H54 (cell line): Measurements from ENCODE around the gene TIRAP.

Experiments used
- DNase-seq: peaks from one replicate; pipeline ENCODE4 v3.0.0; 2011; ENCODE audit warnings: low spot score, mixed read lengths; ENCODE audit not compliant: insufficient read length
- FAIRE-seq: peaks from 3 replicates; lab custom pipeline; 2011; peaks lifted over from hg19 to GRCh38; lab: Jason Lieb, UNC
- POLR2A ChIP-seq: IDR thresholded peaks from 2 replicates; pipeline ENCODE4 v1.6.1; 2011; ENCODE audit warnings: low read depth, mild to moderate bottlenecking, low read length

TIRAP gene

DNA sequence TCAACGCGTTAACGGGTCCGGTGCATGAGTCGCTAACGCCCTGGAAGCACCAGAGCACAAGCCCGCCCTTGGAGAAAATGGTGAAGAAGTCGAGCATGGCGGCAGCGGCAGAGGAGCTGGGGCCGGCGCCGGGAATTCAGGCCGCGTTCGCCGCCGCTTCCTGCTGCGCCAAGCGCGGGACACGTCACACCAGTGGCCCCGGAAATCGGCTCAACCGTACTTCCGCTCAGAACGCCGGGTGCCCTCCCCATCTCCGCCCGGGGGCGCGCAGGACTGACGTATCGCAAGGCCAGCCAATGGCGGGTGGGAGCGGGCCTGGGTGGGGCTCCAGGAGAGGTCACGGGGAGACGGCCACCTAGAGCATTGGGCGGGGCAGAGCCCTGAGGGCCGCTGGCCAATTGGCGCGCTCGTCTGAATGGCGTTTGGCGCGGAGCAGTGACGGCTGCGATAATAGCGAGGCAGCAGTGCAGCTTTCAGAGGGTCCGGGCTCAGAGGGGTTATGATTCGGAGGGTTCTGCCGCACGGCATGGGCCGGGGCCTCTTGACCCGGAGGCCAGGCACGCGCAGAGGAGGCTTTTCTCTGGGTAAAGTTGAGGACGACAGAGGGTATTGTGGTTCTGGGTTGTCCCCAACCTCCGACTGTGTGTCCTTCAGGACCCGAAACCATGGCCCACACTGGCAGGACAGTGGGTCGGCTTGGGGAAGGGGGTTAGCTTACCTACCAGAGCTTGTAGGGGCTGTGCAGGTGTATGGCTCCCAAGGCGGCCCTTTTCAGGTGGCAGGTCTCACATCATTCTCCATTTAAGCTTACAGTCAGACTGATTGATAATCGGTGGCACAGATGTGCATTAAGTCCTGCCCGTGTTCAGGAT is 13.9 kb upstream of the TIRAP start, which contains the start of the genes FOXRED1 and SRPRA:
Gene FOXRED1 (plus strand): TSS at position 447 of the 872 bp plus-strand sequence. CDS start 53 bp downstream, at position 500.
Gene SRPRA (minus strand): TSS at position 188 of the 872 bp plus-strand sequence. CDS start 91 bp downstream, at position 97.
- FAIRE-seq (no peak), DNase-seq (peak; percentile 93)
- peak; percentile 71 for TF ChIP-seq POLR2A

DNA sequence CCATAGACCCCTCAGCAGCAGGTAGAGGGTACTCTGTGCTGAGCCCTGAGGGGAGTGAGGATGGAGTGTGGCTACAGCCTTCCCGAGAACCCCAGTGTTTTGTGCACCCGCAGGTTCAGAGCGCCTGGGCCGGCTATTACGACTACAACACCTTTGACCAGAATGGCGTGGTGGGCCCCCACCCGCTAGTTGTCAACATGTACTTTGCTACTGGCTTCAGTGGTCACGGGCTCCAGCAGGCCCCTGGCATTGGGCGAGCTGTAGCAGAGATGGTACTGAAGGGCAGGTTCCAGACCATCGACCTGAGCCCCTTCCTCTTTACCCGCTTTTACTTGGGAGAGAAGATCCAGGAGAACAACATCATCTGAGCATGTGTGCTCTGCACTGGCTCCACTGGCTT is 5.6 kb upstream of the TIRAP start:
- no peak for FAIRE-seq
- no peak for DNase-seq
- TF ChIP-seq POLR2A: no peak

GRCh38 chr11:126277780-126278179 is 5.1 kb upstream of the TIRAP start:
- TF ChIP-seq POLR2A: no peak
- DNase-seq (no peak), FAIRE-seq (no peak)

DNA sequence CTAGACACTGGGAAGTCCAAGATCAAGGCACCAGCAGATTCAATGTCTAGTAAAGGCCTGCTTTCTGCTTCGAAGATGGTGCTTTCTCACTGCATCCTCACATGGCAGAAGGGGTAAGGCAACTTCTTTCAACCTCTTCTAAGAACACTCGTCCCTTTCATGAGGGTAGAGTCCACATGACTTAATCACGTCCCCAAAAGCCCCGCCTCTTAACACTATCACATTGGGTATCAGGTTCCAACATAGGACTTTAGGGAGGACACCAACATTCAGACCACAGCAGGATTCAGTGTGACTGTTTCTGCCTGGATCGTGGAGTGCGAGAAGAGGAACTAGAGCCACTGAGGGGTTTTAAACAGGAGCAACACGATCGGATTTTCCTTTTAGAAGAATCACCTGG is 3.7 kb upstream of the TIRAP start:
- DNase-seq (no peak), FAIRE-seq (no peak)
- TF ChIP-seq POLR2A: no peak

DNA sequence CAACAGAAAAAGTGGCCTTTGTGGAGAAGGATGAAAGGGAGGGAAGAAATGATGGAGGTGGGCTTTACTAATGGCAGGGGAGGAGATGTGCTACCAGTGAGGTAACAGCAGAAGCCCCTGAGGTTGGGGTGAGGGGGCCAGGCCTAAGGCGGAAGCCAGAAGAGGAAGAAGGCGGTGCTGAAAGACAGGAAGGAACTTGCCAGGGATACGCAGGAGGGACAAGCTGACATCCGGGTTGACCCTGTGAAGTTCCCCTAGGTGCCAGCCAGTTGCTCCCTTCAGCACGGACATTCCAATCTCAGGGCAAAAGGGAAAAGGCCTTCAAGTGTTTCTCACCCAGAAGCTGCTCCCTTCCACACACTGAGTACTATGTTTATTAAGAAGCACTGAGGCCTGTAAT is 2.3 kb upstream of the TIRAP start:
- no peak for FAIRE-seq

DNA sequence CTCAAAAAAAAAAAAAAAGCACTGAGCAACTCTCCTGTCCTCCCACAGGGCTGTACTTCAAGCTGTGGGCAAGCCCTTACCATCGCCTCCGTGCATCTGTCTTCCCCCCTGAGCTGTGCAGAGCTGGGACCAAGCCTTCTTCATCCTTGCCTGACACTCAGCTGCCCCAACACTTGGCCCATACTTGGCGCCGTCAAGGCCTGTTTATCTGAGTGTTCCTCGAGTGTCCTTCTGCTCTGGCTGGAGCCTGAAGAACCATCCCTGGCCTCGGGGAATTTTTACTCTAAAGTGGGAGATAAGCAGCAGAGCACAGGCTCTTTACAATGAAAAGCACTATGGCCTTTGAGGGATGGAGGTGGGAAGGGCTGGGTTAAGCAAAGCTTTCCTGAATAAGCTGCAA is 1.6 kb upstream of the TIRAP start:
- DNase-seq (no peak), FAIRE-seq (no peak)

More for the DNA sequence above, 2.3 kb upstream of the TIRAP start:
- no peak for TF ChIP-seq POLR2A
- DNase-seq: no peak

DNA sequence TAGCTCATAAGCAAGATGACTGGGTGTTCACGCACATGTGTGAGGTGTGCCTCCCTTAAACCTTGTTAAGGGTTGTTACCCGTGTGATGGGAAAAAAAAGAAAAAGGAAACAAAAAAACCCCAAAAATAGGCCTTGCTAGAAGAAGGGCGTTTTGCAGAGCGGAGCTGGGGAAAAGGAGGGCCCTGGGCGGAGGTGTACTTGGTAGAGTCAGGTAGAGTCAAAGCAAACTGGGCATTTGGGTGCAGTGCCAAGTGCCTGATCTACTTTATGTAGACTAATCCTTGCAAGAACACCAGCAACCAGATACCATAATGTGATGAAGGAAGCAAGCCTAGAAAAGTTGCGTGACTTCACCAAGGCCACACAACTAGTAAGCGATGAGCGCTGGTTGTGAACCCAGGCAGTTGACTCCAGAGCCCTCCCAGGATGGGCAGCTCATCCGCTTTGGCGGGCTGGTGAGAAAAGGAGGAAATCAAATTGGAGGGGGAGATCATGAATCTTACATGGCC is 1.2 kb upstream of the TIRAP start:
- TF ChIP-seq POLR2A: no peak
- FAIRE-seq: no peak
- DNase-seq: no peak

More for the DNA sequence above, 1.6 kb upstream of the TIRAP start:
- no peak for TF ChIP-seq POLR2A

- FAIRE-seq (no peak), DNase-seq (no peak)
- TF ChIP-seq POLR2A: no peak
Observed at GRCh38 chr11:126282361-126282735, 545 bp upstream of the TIRAP start.

DNA sequence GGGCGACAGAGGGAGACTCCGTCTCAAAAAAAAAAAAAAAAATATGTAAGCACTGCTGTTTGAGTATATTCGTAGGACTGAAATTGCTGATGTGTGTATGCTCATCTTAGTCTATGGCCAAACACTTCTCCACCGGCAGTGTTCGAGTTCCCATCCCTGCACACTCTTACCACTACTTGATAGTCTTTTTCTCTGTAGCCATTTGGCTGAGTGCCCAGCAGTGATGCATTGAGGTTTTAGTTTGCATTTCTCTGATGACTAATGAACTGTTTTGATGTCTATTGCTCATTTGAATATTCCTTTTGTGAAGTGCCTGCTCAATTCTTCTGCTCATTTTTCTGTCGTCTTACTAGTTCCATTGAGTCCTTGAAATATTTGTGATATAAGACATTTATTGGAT is 1.9 kb downstream of the TIRAP start:
- peak; percentile 86 for FAIRE-seq
- TF ChIP-seq POLR2A: no peak
- DNase-seq: peak; percentile 47

GRCh38 chr11:126288237-126288636 is 5.3 kb downstream of the TIRAP start:
- no peak for TF ChIP-seq POLR2A
- no peak for DNase-seq
- no peak for FAIRE-seq

DNA sequence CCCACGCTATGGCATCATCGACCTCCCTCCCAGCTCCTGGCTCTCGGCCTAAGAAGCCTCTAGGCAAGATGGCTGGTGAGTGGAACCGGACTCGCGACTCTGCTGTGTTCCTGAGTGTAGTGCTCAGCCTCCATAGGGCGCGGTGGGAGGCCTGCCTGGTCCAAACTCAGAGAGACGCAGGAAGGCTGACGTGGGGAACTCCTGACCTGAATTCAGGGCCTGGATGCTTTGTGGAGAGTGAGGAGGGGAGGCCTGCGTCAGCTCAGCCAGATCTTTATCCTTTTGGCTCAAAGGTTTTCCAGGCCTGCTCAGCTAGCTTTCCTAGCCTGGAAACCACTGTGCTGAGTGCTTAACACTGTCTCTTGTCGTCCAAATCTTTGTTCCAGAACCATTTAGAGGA is 8.0 kb downstream of the TIRAP start:
- FAIRE-seq (no peak), DNase-seq (no peak)
- no peak for TF ChIP-seq POLR2A

- no peak for TF ChIP-seq POLR2A
- FAIRE-seq: no peak
Observed at GRCh38 chr11:126293726-126294125, 10.8 kb downstream of the TIRAP start.

GRCh38 chr11:126297004-126297403 is 14.1 kb downstream of the TIRAP start:
- TF ChIP-seq POLR2A: no peak
- no peak for FAIRE-seq

More at GRCh38 chr11:126293726-126294125, 10.8 kb downstream of the TIRAP start:
- no peak for DNase-seq

GRCh38 chr11:126303623-126304456 is 20.9 kb downstream of the TIRAP start, which contains the start of gene DCPS:
TSS of gene DCPS (plus strand) at chr11:126304060. CDS start at chr11:126304081, 21 bp downstream.
- peak; percentile 81 for TF ChIP-seq POLR2A
- DNase-seq (peak; percentile 85), FAIRE-seq (peak; percentile 48)

More at GRCh38 chr11:126297004-126297403, 14.1 kb downstream of the TIRAP start:
- DNase-seq: no peak
